Natural killer cell (primary cell): Measurements from ENCODE around the gene FBXO10. TPM values are rescaled to one million over a fixed set of nuclear protein-coding genes. Genes with fewer than 3 reads are reported as not detected.

ENCODE experiments used
- ATAC-seq, 3 donors: fragments of 150-1000 bp in 2 of 3; fragments of 200-7000 bp in 1 of 3; cut with Tn5 transposase; 1 replicate in 1 of 3; 2 replicates in 2 of 3; pipeline ENCODE4 v1.10.0; 2021; ENCODE audit warnings: mild to moderate bottlenecking in 2 of 3, moderate library complexity in 2 of 3
- DNase-seq, 2 donors: peaks; one replicate each; pipeline versions ENCODE4 v3.0.0 to v3.0.0-alpha.2; 2013 to 2021; ENCODE audit warnings: mixed read lengths in 1 of 2
- H3K27ac ChIP-seq: one replicate; pipeline ENCODE4 v1.5.1; 2013; ENCODE audit warnings: mild to moderate bottlenecking, low read length
- H3K27me3 ChIP-seq: one replicate; pipeline ENCODE4 v1.6.1; 2013; ENCODE audit warnings: low read length; ENCODE audit not compliant: control insufficient read depth, insufficient read depth
- H3K36me3 ChIP-seq: one replicate; pipeline ENCODE4 v1.6.1; 2013; ENCODE audit warnings: low read length; ENCODE audit not compliant: control insufficient read depth, insufficient read depth
- H3K4me1 ChIP-seq: one replicate; pipeline ENCODE4 v1.6.1; 2013; ENCODE audit warnings: low read length; ENCODE audit not compliant: control insufficient read depth, insufficient read depth
- H3K4me3 ChIP-seq: one replicate; pipeline ENCODE4 v1.5.1; 2013; ENCODE audit warnings: low read length
- H3K9me3 ChIP-seq: one replicate; pipeline ENCODE4 v1.6.1; 2013; ENCODE audit warnings: low read length; ENCODE audit not compliant: control insufficient read depth, insufficient read depth
- H3K27ac Mint-ChIP-seq, 2 donors: one replicate each; pipeline ENCODE4 v1.8.0; 2022; ENCODE audit warnings: mild to moderate bottlenecking in 2 of 2, mixed read lengths in 2 of 2, moderate library complexity in 1 of 2
- H3K27me3 Mint-ChIP-seq, 2 donors: one replicate each; pipeline ENCODE4 v1.8.0; 2022; ENCODE audit warnings: low read depth in 2 of 2, mixed read lengths in 2 of 2
- H3K36me3 Mint-ChIP-seq: one replicate; pipeline ENCODE4 v1.8.0; 2022; ENCODE audit warnings: mixed read lengths
- H3K4me1 Mint-ChIP-seq, 2 donors: one replicate each; pipeline ENCODE4 v1.8.0; 2022; ENCODE audit warnings: mixed read lengths in 2 of 2
- H3K4me3 Mint-ChIP-seq: one replicate; pipeline ENCODE4 v1.8.0; 2022; ENCODE audit warnings: mild to moderate bottlenecking, moderate library complexity, mixed read lengths
- H3K9me3 Mint-ChIP-seq, 2 donors: one replicate each; pipeline ENCODE4 v1.8.0; 2022; ENCODE audit warnings: mixed read lengths in 2 of 2
- CTCF ChIP-seq: fragments of 200-600 bp; IDR thresholded peaks from one replicate; pipeline ENCODE4 v1.8.0; 2022; ENCODE audit warnings: antibody characterized with exemption
- WGBS: methylation state at CpG from one replicate; pipeline ENCODE4 v1.1.7; 2013; ENCODE audit warnings: missing lambda C conversion rate; ENCODE audit not compliant: insufficient coverage; 5-methylcytosine and 5-hydroxymethylcytosine counted together
- intact Hi-C: fragments of 100-400 bp; cut with micrococcal nuclease; formaldehyde crosslinking; loops from one replicate; pipeline ENCODE4 v1.14.2; 2022
- total RNA-seq, 4 donors: library from RNA; stranded (reverse); fragments of 120-200 nt in 1 of 4; gene quantifications; one replicate each; pipeline versions ENCODE4 v1.2.3 to v1.2.4, GENCODE V29; 2013 to 2022

The FBXO10 gene
- total RNA-seq, 3 donors from 2014 or later (not counting 1 experiment from before 2014, with no cell fraction given) = 1.7 to 2.2 (median 2.1) TPM

DNA sequence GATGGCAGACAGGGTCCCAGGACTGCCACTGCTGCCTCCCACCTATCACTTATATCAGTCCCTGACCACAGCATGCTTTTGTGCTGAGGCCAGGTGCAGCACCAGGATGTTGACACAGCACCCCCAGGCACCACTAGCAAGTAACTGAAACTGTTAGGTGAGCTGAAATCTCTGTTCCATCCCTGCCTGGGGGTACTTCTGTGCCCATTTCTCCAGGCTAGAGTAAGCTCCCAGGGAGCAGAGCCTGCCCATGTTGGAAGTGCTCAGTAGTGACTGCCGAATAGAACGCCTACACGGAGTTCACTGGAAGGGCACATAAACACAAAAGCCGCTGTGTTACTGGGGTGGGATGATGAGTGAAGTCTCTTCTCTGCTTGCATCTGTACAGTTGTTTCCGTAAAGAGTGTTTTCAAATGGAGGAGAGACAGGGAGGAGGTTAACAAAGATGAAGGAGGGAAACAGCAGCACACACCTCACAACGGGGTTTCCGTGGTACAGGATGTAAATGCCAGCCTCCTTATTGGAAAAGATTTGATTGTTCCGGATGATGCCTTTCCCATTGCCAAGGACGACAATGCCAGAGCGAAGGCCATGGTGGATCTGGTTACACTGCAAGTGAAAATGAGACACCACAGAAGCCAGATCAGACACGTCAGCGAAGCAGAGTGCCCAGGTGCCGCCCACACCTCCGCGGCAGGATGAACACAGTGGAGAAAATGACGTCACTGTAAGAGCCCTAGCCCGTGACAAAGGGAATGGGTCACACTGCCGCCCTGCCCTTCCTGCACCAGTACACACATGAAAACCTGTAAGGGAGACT lies 47.3 kb downstream of the FBXO10 start:
- H3K4me3 ChIP-seq = no peak overlapping the region
- H3K4me1 ChIP-seq = peaks cover 10% of the 10 kb centered on the region
- Mint-ChIP-seq H3K36me3 (no peaks in the 10 kb centered on the region), H3K27ac (no peak overlapping the region), H3K27me3 (no peaks in the 10 kb centered on the region), H3K4me3 (no peak overlapping the region), H3K9me3 (no peaks in the 10 kb centered on the region), H3K4me1 (peaks cover 0 to 7% of the 10 kb centered on the region in 2 donors)
- WGBS = 84% methylated on average over 18 of the region's 18 CpGs
- H3K27me3 ChIP-seq = no peaks in the 10 kb centered on the region
- H3K9me3 ChIP-seq = no peaks in the 10 kb centered on the region
- DNase-seq = peak in 1 of 2 donors; percentile 81
- ATAC-seq = peak in 1 of 3 donors; percentile 44
- no peaks in the 10 kb centered on the region for H3K36me3 ChIP-seq
- TF ChIP-seq CTCF = no peak
- peak overlapping the region; percentile 57 for H3K27ac ChIP-seq
- intact Hi-C loops = no loop called here

DNA sequence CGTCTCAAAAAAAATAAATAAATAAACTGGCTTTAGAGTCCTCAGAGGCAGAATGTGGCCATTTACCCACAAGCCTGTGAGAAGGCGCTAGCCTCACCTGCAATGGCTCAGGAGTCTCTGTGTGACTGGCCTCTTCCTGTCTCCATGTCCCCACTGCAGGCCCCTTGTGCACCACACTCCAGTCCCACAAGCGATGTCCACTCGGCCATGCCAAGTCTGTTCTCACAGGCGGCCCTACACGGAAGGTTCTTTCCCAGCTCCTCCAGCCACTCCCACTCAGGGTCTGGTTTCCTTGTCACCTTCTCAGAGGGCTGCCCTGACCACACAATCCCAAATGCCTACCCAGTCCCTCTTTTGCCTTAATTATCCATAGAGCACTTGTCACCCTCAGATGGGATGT lies 52.3 kb downstream of the FBXO10 start:
- no peak for TF ChIP-seq CTCF
- Mint-ChIP-seq H3K9me3 (no peaks in the 10 kb centered on the region), H3K36me3 (no peaks in the 10 kb centered on the region), H3K4me1 (no peaks in the 10 kb centered on the region), H3K4me3 (no peak overlapping the region), H3K27me3 (no peaks in the 10 kb centered on the region), H3K27ac (no peak overlapping the region)
- H3K4me3 ChIP-seq = no peak overlapping the region
- DNase-seq (no peak), ATAC-seq (no peak)
- peaks cover 3% of the 10 kb centered on the region for H3K4me1 ChIP-seq
- no peak overlapping the region for H3K27ac ChIP-seq
- WGBS = 98% methylated on average over 6 of the region's 6 CpGs
- intact Hi-C loops = no loop called here
- no peaks in the 10 kb centered on the region for H3K9me3 ChIP-seq
- H3K36me3 ChIP-seq = no peaks in the 10 kb centered on the region
- no peaks in the 10 kb centered on the region for H3K27me3 ChIP-seq

GRCh38 chr9:37522971-37523370 lies 53.2 kb downstream of the FBXO10 start:
- no peak for TF ChIP-seq CTCF
- Histone ChIP-seq H3K36me3 (no peaks in the 10 kb centered on the region), H3K4me3 (no peak overlapping the region), H3K27me3 (no peaks in the 10 kb centered on the region), H3K4me1 (no peaks in the 10 kb centered on the region), H3K27ac (no peak overlapping the region), H3K9me3 (no peaks in the 10 kb centered on the region)
- no peak overlapping the region for H3K4me3 Mint-ChIP-seq
- no peaks in the 10 kb centered on the region for H3K27me3 Mint-ChIP-seq
- ATAC-seq (no peak), DNase-seq (no peak)
- intact Hi-C loops = no loop called here
- WGBS = 95% methylated on average over 2 of the region's 2 CpGs
- no peak overlapping the region for H3K27ac Mint-ChIP-seq
- no peaks in the 10 kb centered on the region for H3K9me3 Mint-ChIP-seq
- no peaks in the 10 kb centered on the region for H3K4me1 Mint-ChIP-seq
- no peaks in the 10 kb centered on the region for H3K36me3 Mint-ChIP-seq

DNA sequence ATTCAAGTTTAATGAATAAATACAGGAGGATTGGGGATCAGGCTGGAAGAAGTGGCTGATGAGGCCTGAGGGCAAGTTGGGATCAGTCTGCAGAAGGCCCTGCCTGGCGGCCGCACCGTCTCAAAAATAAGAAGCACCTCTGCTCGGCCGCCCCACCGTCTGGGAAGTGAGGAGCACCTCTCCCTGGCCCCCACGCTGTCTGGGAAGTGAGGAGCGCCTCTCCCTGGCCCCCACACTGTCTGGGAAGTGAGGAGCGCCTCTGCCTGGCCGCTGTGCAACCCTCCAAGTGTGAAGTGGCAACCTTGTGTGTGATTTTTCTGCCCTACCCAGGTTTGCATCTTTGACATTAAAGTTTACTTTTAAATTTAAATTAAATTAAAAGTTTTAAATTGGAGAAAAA lies 55.1 kb downstream of the FBXO10 start:
- H3K4me1 ChIP-seq = no peaks in the 10 kb centered on the region
- Mint-ChIP-seq H3K27me3 (peaks cover 0 to under 1% of the 10 kb centered on the region in 2 donors), H3K27ac (no peak overlapping the region), H3K4me1 (no peaks in the 10 kb centered on the region), H3K4me3 (no peak overlapping the region), H3K36me3 (no peaks in the 10 kb centered on the region), H3K9me3 (no peaks in the 10 kb centered on the region)
- H3K36me3 ChIP-seq = no peaks in the 10 kb centered on the region
- 93% methylated on average over 10 of the region's 10 CpGs for WGBS
- H3K27ac ChIP-seq = no peak overlapping the region
- no peak for TF ChIP-seq CTCF
- DNase-seq (no peak), ATAC-seq (no peak)
- H3K9me3 ChIP-seq = no peaks in the 10 kb centered on the region
- intact Hi-C loops = no loop called here
- H3K27me3 ChIP-seq = no peaks in the 10 kb centered on the region
- H3K4me3 ChIP-seq = no peak overlapping the region
